DMS114 treated with DMSO at 0.1 percent for 48 hours (cell line): Measurements from ENCODE around the gene IL18.
"Not testable (repeated sequence)": the region's sequence is repeated elsewhere in the genome, so short reads cannot be mapped to it uniquely, and the experiment has no call there.

ENCODE experiments used
- DNase-seq: peaks from one replicate; lab custom pipeline; 2025; ENCODE audit not compliant: unreplicated experiment; lab: John Stamatoyannopoulos, UW

The IL18 gene

GRCh38 chr11:112172362-112172994 is 8.6 kb upstream of the IL18 start:
- no peak for DNase-seq

GRCh38 chr11:112167145-112167544 is 3.3 kb upstream of the IL18 start, which contains the start of gene TEX12:
TEX12 (plus strand) TSS chr11:112167372; CDS start chr11:112169269, 1,897 bp downstream.
- DNase-seq, result no peak

DNA sequence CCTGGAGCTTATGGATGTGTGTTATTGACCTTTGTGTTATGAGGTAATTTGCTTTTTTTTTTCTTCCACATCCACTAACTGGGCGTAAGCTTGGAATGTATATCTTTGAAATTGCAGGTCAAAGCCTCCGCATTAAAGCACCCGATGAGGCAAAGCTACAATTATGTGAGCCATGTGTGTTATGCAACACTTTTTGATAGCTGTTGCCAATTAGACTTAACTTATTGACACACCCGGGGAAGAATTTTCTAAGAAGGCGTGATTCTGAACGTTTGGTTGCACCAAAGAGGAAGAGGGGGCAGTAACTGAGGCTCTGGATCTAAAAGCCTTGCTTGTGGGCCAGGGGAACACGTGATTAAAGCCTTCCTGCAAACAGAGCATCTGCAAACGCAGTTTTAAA is 2.7 kb upstream of the IL18 start:
- no peak for DNase-seq

DNA sequence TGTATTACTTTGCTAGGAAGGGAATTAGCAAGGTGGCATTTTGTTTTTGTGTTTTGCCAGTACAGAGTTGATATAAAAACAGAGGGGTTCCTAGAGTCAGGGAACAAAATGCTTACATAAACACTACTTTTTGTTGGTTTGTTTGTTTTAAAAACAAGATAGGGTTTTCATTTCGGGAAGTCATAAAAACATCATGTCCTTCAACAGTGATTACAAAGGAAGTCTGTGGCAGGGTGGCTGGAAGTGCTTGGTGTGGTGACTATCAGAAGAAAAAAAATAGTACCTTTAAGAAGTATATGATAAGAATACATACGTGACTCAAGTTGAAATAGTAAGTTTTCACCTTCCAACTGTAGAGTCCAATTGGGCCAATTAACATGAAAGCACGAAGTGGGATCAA is 1.2 kb upstream of the IL18 start:
- DNase-seq, result no peak

- DNase-seq, result no peak
These were observed 940 bp downstream of the IL18 start for GRCh38 chr11:112162761-112163546.

DNA sequence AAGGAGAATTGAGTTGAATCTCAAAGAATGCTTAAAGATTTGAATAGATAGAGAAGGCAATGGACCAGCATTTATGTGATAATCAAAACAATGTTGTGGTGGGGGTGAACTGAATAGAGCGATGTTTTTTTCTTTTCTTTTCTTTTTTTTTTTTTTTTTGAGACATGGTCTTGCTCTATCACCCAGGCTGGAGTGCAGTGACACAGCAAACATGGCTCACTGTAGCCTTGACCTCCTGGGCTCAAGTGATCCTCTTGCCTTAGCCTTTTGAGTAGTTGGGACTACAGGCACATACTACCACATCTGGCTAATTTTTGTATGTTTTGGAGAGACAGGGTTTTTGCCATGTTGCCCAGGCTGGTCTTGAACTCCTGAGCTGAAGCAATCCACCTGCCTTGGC is 1.7 kb downstream of the IL18 start:
- DNase-seq, result not testable (repeated sequence)

- no peak for DNase-seq
These were observed 2.9 kb downstream of the IL18 start for GRCh38 chr11:112161012-112161411.

- DNase-seq, result no peak
These were observed 3.6 kb downstream of the IL18 start for GRCh38 chr11:112160091-112160848.

GRCh38 chr11:112159098-112160065 is 4.5 kb downstream of the IL18 start:
- no peak for DNase-seq

GRCh38 chr11:112156956-112157766 is 6.7 kb downstream of the IL18 start:
- DNase-seq, result no peak

DNA sequence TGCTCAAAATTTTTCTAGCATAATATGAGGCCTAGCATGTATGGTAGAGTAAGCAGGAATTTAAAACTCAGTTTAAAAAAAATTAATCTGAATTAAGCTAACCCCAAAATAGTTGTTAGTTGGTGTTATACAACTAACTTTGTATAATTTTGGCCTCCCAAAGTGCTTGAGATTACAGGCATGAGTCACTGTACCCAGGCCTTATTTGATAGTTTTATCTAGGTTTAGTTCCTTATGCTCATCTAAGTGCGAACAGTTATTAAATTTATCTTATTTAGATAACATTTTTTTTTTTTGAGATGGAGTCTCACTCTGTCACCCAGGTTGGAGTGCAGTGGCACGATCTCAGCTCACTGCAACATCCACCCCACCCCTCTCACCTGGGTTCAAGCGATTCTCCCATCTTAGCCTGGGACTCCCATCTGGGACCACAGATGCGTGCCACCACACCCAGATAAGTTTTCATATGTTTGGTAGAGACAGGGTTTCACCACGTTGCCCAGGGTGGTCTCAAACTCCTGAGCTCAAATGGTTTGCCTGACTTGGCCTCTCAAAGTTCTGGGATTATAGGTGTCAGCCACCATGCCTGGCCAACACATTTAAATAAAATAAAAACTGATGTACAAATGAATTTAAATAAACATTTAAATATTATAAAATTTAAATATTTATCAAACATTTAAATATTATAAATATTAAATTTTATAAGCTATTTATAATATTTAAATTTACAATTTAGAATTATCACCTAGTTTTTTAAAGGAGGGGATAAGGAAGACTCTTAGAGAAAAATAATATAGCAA is 7.5 kb downstream of the IL18 start:
- DNase-seq, result no peak

DNA sequence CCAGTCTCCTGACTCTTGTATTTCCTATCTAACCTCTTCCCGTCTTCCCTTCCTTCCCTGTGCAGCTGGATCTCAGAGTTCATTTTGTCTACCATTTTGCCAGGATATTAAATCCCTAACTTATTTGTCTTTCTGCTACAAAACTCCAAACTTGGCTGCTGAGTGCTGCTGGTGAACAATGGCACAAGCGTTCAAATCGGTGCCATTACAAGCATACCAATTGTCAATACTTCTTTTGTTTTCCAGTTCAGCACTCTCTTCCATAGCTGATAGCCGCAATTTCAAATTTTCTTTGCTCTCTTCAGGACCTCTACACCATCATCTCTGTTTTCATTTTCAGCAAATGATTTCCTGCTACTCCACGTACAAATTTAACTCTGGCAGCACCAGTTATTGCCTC is 13.4 kb downstream of the IL18 start:
- no peak for DNase-seq

DNA sequence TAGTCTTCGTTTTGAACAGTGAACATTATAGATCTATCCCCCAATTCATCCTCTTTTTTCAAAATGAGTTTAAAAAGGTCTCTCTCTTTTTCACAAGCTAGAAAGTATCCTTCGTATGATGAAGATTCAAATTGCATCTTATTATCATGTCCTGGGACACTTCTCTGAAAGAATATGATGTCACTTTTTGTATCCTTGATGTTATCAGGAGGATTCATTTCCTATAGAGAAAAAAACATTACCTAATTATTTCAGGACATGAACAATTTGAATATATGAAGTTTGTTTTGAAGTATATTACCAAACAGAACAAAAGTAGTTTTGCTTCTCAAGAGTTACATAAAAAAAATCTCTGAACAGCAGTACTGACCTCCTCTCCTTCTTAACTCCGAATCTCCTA is 20.3 kb downstream of the IL18 start:
- DNase-seq, result no peak

GRCh38 chr11:112134473-112134872 is 29.4 kb downstream of the IL18 start:
- DNase-seq, result no peak

- DNase-seq, result no peak
These were observed 31.2 kb downstream of the IL18 start for GRCh38 chr11:112132737-112133136.

DNA sequence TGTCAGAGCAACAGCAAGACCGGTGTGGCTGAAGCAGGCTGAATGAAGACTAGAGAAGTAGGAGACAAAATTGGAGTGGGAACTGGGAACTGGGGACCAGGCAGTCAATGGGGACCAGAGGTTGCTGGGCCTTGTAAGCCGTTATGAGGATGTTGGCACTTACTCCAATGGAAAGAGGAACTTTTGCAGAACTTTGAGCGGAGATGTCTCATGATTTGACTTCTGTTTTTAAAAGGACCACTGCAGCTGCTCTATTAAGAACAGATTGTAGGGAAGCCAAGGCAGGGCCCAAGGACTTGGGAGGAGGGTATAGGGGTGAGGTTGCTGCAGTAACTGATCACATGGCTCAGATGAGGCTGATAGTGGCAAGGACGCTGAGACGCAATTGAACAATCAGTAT is 34.2 kb downstream of the IL18 start:
- no peak for DNase-seq

GRCh38 chr11:112128483-112129121 is 35.3 kb downstream of the IL18 start:
- no peak for DNase-seq

GRCh38 chr11:112127056-112127455 is 36.8 kb downstream of the IL18 start:
- DNase-seq, result no peak

GRCh38 chr11:112123129-112123528 is 40.8 kb downstream of the IL18 start:
- no peak for DNase-seq
